ENCODE data around the gene GPC3. TPM values are rescaled to one million over a fixed set of nuclear protein-coding genes. Genes with fewer than 3 reads are reported as not detected.

GPC3 gene
- total RNA-seq, 3 donors from 2014 or later (not counting 1 experiment from before 2014, with no cell fraction given), result not detected

DNA sequence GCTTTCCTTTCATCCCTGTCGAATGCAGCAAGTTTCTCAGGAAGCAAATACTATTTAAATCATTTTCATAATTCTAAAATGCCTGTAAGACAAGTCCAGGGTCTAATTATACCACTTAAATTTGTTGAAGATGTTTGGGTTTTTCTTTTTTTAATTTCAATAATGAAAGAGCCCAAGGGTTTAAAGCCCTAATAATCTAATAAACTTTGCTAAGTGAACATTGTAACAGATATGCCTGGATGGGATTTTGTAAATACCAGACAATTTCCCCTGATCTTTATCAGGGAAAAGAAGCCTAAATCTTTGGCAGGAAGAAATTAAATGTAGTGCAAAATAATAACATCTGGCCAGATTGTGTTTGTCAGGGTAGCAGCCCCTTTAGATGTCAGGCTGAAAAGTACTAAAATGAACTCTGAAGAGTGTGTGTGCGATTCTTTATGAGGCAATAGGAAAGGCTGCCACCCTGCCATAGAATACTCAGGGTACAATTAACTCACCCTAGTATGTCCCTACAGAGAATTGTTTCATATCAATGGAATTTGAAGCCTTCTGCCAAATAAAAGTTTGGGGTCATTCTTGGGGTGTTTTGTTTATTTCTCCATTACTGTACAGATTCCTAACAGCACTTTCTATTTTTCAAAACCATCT is 45.6 kb downstream of the GPC3 start:
- no peak overlapping the region for H3K4me3 ChIP-seq (ENCODE audit: low read length)
- H3K27ac ChIP-seq (ENCODE audit: low read length), result no peak overlapping the region
- Mint-ChIP-seq H3K27ac (no peak overlapping the region), H3K27me3 (ENCODE audit: low read depth in 2 of 2) (peaks cover 0 to 16% of the 10 kb centered on the region in 2 donors), H3K9me3 (no peaks in the 10 kb centered on the region), H3K36me3 (no peaks in the 10 kb centered on the region), H3K4me3 (no peak overlapping the region), H3K4me1 (no peaks in the 10 kb centered on the region)
- no peaks in the 10 kb centered on the region for H3K27me3 ChIP-seq (ENCODE audit: control insufficient read depth, insufficient read depth, low read length)
- intact Hi-C loops (cut with micrococcal nuclease), result no loop called here
- H3K9me3 ChIP-seq (ENCODE audit: control insufficient read depth, insufficient read depth, low read length), result no peaks in the 10 kb centered on the region
- ATAC-seq (no peak), DNase-seq (no peak)
- TF ChIP-seq, protein P1, sequence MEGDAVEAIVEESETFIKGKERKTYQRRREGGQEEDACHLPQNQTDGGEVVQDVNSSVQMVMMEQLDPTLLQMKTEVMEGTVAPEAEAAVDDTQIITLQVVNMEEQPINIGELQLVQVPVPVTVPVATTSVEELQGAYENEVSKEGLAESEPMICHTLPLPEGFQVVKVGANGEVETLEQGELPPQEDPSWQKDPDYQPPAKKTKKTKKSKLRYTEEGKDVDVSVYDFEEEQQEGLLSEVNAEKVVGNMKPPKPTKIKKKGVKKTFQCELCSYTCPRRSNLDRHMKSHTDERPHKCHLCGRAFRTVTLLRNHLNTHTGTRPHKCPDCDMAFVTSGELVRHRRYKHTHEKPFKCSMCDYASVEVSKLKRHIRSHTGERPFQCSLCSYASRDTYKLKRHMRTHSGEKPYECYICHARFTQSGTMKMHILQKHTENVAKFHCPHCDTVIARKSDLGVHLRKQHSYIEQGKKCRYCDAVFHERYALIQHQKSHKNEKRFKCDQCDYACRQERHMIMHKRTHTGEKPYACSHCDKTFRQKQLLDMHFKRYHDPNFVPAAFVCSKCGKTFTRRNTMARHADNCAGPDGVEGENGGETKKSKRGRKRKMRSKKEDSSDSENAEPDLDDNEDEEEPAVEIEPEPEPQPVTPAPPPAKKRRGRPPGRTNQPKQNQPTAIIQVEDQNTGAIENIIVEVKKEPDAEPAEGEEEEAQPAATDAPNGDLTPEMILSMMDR (IDR thresholded peaks at IDR 0.05), result no peak
- H3K36me3 ChIP-seq (ENCODE audit: control insufficient read depth, insufficient read depth, low read length), result no peaks in the 10 kb centered on the region
- H3K4me1 ChIP-seq (ENCODE audit: control insufficient read depth, insufficient read depth, low read length), result no peaks in the 10 kb centered on the region
- no CpG with 5 or more reads among the region's 2 CpGs for WGBS (ENCODE audit: insufficient coverage)

DNA sequence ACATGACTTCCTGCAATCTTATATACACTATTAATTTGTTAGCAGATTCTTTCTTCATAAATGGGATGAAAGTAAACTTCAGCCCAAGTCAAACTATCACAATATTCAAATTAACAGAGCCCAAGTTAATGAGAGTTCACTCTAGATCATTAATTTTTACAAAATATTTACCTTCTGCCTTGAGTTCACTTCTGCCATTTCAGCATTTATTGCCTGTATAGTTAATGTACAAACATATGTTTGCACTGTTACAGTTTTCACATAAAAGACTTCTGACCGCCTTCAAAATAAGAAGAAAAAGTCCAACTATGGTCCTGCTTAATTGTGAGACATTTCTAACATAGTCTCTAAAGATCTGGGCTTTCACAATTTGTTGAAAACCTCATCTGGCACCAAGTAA is 46.9 kb downstream of the GPC3 start:
- H3K27me3 Mint-ChIP-seq (ENCODE audit: low read depth in 2 of 2), result peaks cover 0 to 16% of the 10 kb centered on the region in 2 donors
- Histone ChIP-seq H3K36me3 (ENCODE audit: control insufficient read depth, insufficient read depth, low read length) (no peaks in the 10 kb centered on the region), H3K27me3 (ENCODE audit: control insufficient read depth, insufficient read depth, low read length) (no peaks in the 10 kb centered on the region), H3K4me3 (ENCODE audit: low read length) (no peak overlapping the region), H3K4me1 (ENCODE audit: control insufficient read depth, insufficient read depth, low read length) (no peaks in the 10 kb centered on the region), H3K9me3 (ENCODE audit: control insufficient read depth, insufficient read depth, low read length) (no peaks in the 10 kb centered on the region), H3K27ac (ENCODE audit: low read length) (no peak overlapping the region)
- DNase-seq (no peak), ATAC-seq (no peak)
- no peaks in the 10 kb centered on the region for H3K36me3 Mint-ChIP-seq
- H3K4me3 Mint-ChIP-seq, result no peak overlapping the region
- no peak overlapping the region for H3K27ac Mint-ChIP-seq
- no peaks in the 10 kb centered on the region for H3K4me1 Mint-ChIP-seq
- H3K9me3 Mint-ChIP-seq, result no peaks in the 10 kb centered on the region
- WGBS (ENCODE audit: insufficient coverage), result no CpG with 5 or more reads among the region's 1 CpG
- TF ChIP-seq, protein P1 (IDR thresholded peaks at IDR 0.05), result no peak
- intact Hi-C loops (cut with micrococcal nuclease), result no loop called here

DNA sequence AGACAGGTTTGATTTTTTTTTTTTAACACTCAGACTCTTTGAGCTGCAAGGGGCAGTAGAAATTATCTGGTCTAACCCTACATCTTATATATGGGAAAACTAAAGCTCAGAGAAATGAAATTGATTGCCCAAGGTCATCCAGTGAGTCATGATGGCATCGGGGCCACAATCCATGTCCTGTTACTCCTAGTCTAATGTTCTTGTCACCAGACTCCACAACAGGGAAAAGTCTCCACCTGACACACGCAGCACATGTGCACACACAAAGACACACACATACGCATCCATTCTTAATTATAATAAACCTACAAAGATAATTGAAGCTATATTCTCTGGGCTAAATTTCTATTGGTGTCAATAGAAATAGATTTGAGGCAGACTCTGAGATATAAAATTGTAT is 48.4 kb downstream of the GPC3 start:
- Histone ChIP-seq H3K4me1 (ENCODE audit: control insufficient read depth, insufficient read depth, low read length) (no peaks in the 10 kb centered on the region), H3K27ac (ENCODE audit: low read length) (no peak overlapping the region), H3K9me3 (ENCODE audit: control insufficient read depth, insufficient read depth, low read length) (no peaks in the 10 kb centered on the region), H3K4me3 (ENCODE audit: low read length) (no peak overlapping the region), H3K27me3 (ENCODE audit: control insufficient read depth, insufficient read depth, low read length) (no peaks in the 10 kb centered on the region), H3K36me3 (ENCODE audit: control insufficient read depth, insufficient read depth, low read length) (no peaks in the 10 kb centered on the region)
- WGBS (ENCODE audit: insufficient coverage), result 100% methylated on average over 1 of the region's 3 CpGs
- Mint-ChIP-seq H3K4me1 (no peaks in the 10 kb centered on the region), H3K27me3 (ENCODE audit: low read depth in 2 of 2) (peaks cover 0 to 16% of the 10 kb centered on the region in 2 donors), H3K27ac (no peak overlapping the region), H3K4me3 (no peak overlapping the region), H3K36me3 (no peaks in the 10 kb centered on the region), H3K9me3 (no peaks in the 10 kb centered on the region)
- ATAC-seq (no peak), DNase-seq (no peak)
- intact Hi-C loops (cut with micrococcal nuclease), result no loop called here
- TF ChIP-seq, protein P1 (IDR thresholded peaks at IDR 0.05), result no peak

DNA sequence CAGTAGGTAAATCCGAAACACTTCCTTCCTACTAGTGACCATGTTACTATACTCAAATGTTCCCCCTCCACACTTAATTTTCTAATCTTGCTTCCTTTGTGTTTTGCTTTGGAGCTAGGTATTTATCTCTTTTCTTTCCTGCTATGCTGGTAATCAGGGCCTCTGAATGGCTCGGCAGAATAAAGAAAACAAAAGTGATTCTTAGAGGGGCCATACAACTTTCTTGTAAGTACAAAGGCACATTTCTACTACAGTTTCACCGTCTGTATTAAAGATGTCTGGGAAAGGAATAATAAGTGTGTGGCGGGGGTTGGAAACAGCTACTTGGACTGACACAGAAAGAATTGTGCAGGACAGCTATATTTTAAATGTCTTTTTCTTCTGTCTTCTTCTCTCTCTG is 50.3 kb downstream of the GPC3 start:
- H3K27ac Mint-ChIP-seq, result no peak overlapping the region
- TF ChIP-seq, protein P1 (IDR thresholded peaks at IDR 0.05), result no peak
- no peak for DNase-seq
- Histone ChIP-seq H3K27me3 (ENCODE audit: control insufficient read depth, insufficient read depth, low read length) (no peaks in the 10 kb centered on the region), H3K4me3 (ENCODE audit: low read length) (no peak overlapping the region), H3K27ac (ENCODE audit: low read length) (no peak overlapping the region), H3K9me3 (ENCODE audit: control insufficient read depth, insufficient read depth, low read length) (no peaks in the 10 kb centered on the region), H3K4me1 (ENCODE audit: control insufficient read depth, insufficient read depth, low read length) (no peaks in the 10 kb centered on the region), H3K36me3 (ENCODE audit: control insufficient read depth, insufficient read depth, low read length) (no peaks in the 10 kb centered on the region)
- H3K36me3 Mint-ChIP-seq, result no peaks in the 10 kb centered on the region
- no peak for ATAC-seq
- H3K27me3 Mint-ChIP-seq (ENCODE audit: low read depth in 2 of 2), result peaks cover 0 to 23% of the 10 kb centered on the region in 2 donors
- no CpG with 5 or more reads among the region's 4 CpGs for WGBS (ENCODE audit: insufficient coverage)
- H3K4me3 Mint-ChIP-seq, result no peak overlapping the region
- no peaks in the 10 kb centered on the region for H3K9me3 Mint-ChIP-seq
- intact Hi-C loops (cut with micrococcal nuclease), result no loop called here
- no peaks in the 10 kb centered on the region for H3K4me1 Mint-ChIP-seq

Measured in natural killer cell (primary cell).